ENCODE measurements around the gene PODN.

The PODN gene

DNA sequence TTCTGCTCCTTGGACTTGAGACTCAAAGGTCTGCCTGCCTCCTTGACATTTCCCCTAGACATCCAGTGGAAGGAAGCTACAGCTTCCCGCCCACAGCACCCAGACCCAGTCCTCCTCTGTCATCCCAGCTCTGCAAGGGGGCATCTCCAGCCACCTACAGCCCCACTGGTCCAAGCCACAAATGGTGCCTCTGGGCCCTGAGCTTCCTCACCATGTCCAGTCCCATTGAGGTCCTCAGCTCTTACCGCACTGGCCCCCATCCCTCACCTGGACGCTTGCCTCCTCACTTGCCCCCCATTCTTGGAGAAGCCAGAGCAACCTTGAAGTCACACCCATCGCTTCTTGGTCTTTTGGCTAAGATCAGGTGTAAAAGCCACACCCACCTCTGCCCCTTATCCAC lies 13.2 kb downstream of the PODN start:
- no peak for TF ChIP-seq POLR2AphosphoS5 (IDR thresholded peaks at IDR 0.05; ENCODE audit: low read depth)
- no peak for TF ChIP-seq SPI1 (IDR thresholded peaks at IDR 0.05; ENCODE audit: borderline replicate concordance, low read depth)
- TF ChIP-seq, protein P1, sequence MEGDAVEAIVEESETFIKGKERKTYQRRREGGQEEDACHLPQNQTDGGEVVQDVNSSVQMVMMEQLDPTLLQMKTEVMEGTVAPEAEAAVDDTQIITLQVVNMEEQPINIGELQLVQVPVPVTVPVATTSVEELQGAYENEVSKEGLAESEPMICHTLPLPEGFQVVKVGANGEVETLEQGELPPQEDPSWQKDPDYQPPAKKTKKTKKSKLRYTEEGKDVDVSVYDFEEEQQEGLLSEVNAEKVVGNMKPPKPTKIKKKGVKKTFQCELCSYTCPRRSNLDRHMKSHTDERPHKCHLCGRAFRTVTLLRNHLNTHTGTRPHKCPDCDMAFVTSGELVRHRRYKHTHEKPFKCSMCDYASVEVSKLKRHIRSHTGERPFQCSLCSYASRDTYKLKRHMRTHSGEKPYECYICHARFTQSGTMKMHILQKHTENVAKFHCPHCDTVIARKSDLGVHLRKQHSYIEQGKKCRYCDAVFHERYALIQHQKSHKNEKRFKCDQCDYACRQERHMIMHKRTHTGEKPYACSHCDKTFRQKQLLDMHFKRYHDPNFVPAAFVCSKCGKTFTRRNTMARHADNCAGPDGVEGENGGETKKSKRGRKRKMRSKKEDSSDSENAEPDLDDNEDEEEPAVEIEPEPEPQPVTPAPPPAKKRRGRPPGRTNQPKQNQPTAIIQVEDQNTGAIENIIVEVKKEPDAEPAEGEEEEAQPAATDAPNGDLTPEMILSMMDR (IDR thresholded peaks at IDR 0.05; ENCODE audit: insufficient read depth, low read length): no peak
- TF ChIP-seq, protein P2, sequence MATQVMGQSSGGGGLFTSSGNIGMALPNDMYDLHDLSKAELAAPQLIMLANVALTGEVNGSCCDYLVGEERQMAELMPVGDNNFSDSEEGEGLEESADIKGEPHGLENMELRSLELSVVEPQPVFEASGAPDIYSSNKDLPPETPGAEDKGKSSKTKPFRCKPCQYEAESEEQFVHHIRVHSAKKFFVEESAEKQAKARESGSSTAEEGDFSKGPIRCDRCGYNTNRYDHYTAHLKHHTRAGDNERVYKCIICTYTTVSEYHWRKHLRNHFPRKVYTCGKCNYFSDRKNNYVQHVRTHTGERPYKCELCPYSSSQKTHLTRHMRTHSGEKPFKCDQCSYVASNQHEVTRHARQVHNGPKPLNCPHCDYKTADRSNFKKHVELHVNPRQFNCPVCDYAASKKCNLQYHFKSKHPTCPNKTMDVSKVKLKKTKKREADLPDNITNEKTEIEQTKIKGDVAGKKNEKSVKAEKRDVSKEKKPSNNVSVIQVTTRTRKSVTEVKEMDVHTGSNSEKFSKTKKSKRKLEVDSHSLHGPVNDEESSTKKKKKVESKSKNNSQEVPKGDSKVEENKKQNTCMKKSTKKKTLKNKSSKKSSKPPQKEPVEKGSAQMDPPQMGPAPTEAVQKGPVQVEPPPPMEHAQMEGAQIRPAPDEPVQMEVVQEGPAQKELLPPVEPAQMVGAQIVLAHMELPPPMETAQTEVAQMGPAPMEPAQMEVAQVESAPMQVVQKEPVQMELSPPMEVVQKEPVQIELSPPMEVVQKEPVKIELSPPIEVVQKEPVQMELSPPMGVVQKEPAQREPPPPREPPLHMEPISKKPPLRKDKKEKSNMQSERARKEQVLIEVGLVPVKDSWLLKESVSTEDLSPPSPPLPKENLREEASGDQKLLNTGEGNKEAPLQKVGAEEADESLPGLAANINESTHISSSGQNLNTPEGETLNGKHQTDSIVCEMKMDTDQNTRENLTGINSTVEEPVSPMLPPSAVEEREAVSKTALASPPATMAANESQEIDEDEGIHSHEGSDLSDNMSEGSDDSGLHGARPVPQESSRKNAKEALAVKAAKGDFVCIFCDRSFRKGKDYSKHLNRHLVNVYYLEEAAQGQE (IDR thresholded peaks at IDR 0.05; ENCODE audit: insufficient replicate concordance, low read depth): no peak
- TF ChIP-seq GABPA (IDR thresholded peaks at IDR 0.05; ENCODE audit: low read depth): no peak
- no peak overlapping the region for H3K4me3 ChIP-seq (replicated peaks; ENCODE audit: insufficient read depth, low read length)
- no peaks in the 10 kb centered on the region for H3K27me3 ChIP-seq (ENCODE audit: insufficient read depth, poor library complexity, severe bottlenecking)
- no peak for DNase-seq (ENCODE audit: low read depth in 1 of 2, low spot score in 1 of 2)
- no peak overlapping the region for H3K27ac ChIP-seq (replicated peaks)

DNA sequence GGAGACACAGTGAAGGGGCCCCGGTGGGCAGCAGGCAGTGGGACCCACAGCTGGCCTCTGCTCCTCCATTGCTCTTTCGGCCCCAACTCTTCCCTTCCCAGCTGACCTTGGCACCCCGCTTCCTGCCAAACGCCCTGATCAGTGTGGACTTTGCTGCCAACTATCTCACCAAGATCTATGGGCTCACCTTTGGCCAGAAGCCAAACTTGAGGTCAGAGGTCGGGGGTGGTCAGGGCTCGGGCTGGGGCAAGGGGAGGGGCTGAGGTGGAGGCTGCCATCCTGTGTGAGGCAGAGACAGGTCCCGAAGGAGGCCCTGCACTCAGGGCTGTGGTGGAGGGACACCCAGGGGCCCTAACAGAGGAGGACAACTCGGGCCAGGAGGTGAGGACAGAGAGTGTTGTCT lies 13.7 kb downstream of the PODN start:
- no peak overlapping the region for H3K4me3 ChIP-seq (replicated peaks; ENCODE audit: insufficient read depth, low read length)
- no peak for DNase-seq (ENCODE audit: low read depth in 1 of 2, low spot score in 1 of 2)
- TF ChIP-seq, protein P2 (IDR thresholded peaks at IDR 0.05; ENCODE audit: insufficient replicate concordance, low read depth): no peak
- no peak for TF ChIP-seq GABPA (IDR thresholded peaks at IDR 0.05; ENCODE audit: low read depth)
- TF ChIP-seq SPI1 (IDR thresholded peaks at IDR 0.05; ENCODE audit: borderline replicate concordance, low read depth): no peak
- TF ChIP-seq, protein P1 (IDR thresholded peaks at IDR 0.05; ENCODE audit: insufficient read depth, low read length): no peak
- no peak for TF ChIP-seq POLR2AphosphoS5 (IDR thresholded peaks at IDR 0.05; ENCODE audit: low read depth)

DNA sequence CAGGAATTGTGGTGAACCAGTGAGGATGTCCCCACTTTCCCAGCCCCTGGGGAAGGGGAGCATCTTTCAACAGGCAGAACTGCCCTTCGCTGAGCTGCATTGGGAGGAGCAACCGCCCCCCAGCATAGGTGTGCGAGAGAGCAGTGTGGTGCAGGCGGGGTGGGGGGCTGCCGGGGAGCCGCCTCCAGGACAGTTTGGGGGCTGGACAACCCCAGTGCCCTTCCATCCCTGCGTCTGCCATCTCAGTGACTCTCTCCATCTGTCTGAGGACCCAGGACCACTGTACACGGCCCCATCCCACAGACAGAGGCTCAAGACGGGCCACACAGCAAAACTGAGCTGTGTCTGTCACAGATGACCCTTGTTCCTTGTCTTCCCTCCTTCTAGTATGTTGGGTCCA lies 14.2 kb downstream of the PODN start:
- no peak overlapping the region for H3K4me3 ChIP-seq (replicated peaks; ENCODE audit: insufficient read depth, low read length)

More for the DNA sequence above, 13.7 kb downstream of the PODN start:
- Histone ChIP-seq H3K27ac (replicated peaks) (no peak overlapping the region), H3K27me3 (ENCODE audit: insufficient read depth, poor library complexity, severe bottlenecking) (no peaks in the 10 kb centered on the region)

More for the DNA sequence above, 14.2 kb downstream of the PODN start:
- H3K27ac ChIP-seq (replicated peaks): no peak overlapping the region
- DNase-seq (ENCODE audit: low read depth in 1 of 2, low spot score in 1 of 2): no peak
- no peaks in the 10 kb centered on the region for H3K27me3 ChIP-seq (ENCODE audit: insufficient read depth, poor library complexity, severe bottlenecking)
- TF ChIP-seq GABPA (IDR thresholded peaks at IDR 0.05; ENCODE audit: low read depth): no peak
- TF ChIP-seq, protein P2 (IDR thresholded peaks at IDR 0.05; ENCODE audit: insufficient replicate concordance, low read depth): no peak
- no peak for TF ChIP-seq SPI1 (IDR thresholded peaks at IDR 0.05; ENCODE audit: borderline replicate concordance, low read depth)
- TF ChIP-seq, protein P1 (IDR thresholded peaks at IDR 0.05; ENCODE audit: insufficient read depth, low read length): no peak
- TF ChIP-seq POLR2AphosphoS5 (IDR thresholded peaks at IDR 0.05; ENCODE audit: low read depth): no peak

All from HL-60 (cell line).